HuH-7 (cell line): Measurements from ENCODE around the gene TBC1D16.

ENCODE experiments used
- DNase-seq: peaks from one replicate; pipeline ENCODE4 v3.0.0; 2011; ENCODE audit warnings: low spot score

TBC1D16 gene

DNA sequence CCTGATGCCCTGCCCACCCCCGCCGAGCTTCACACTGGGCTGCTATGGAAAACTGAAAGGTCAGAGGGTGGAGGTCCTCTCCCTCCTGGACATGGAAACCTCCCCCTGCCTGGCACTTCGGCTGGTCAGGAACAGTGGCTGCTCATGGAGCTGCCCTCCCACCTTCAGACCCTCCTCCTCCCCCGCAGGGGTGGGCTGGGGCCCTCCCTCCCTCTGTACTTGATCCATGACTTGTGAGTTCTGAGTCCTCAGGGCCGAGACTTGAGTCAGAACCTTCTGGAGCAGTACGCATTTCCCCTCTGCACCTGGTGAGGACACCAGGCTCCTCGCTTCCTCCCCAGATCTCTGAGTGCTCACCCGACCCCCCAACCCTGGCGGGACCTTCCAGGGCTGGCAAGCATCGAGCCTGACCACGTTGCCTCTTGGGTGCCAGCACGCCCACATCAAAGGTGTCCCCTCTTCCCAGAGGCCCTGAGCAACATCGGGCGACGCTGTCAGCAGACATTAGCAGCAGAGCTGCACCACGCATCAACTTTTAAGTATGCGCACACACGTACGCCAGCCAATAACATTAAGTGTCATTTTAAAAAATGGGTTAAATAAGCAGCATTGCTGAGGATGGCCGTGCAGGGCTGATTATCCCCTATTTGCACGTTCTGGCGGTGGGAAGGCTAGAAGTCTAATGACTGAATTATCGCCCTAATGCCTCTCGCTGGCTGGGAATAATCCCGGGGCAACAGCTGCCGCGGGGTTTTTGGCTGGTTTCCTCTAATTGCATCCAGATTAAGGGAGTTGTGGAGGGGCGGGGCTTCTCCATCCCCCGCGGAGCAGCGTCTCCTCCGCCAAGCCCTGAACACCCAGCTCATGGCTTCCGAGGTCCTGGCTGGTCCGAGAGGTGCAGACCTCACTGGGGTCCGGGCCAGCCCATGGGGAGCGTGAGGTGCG is 98.0 kb downstream of the TBC1D16 start:
- DNase-seq, result no peak

DNA sequence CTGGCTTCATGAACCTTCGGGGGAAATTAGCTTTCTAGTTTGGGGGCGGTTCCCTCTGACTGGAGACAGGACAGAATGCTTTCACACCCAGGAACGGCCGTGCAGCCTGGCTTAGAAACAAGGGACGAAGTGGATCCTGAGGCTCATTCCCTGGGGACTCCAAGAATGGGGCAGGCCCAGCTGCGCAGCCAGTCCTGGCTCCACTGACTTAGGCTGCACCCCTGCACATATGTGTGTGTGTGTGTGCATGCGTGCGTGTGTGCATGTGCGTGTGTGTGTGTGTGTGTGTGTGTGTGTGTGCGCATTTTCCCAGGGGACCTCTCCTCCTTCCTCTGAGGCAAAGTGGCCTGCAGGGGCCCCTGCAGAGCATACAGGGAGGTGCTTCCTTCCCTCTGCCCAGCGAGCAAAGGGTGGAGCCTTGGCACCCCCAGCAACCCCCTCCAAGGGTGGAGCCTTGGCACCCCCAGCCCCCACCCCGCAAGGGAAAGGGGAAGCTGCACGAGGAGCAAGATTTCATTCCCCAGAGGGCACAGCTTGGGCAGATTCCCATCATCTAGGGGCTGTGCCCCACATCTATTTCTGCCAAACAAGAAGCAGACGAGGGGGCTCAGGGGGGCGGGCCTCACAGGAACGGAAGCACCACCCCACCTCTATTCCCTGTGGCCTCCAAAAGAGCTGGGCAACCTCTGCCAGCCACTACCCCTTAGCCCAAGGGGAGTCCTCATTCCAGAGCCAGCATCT is 98.9 kb downstream of the TBC1D16 start:
- DNase-seq, result no peak

DNA sequence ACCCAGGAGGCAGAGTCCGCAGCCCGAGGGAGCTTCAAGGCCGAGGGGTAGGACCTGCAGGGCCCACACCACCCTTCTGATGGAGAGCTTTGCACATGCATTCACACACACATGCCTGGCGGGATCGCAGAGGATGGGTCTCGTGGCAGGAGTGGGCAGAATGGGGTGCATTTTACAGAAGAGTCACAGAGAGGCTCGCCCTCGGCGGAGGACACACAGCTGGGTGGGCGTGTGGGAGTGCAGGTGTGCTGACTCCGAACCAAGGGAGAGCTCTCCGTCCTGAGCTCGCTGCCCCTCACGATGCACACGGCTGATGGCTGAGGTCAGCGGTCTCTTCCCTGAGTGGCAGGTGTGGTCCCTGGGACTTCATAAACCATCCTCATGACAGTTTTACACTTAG is 99.6 kb downstream of the TBC1D16 start:
- DNase-seq, result no peak

DNA sequence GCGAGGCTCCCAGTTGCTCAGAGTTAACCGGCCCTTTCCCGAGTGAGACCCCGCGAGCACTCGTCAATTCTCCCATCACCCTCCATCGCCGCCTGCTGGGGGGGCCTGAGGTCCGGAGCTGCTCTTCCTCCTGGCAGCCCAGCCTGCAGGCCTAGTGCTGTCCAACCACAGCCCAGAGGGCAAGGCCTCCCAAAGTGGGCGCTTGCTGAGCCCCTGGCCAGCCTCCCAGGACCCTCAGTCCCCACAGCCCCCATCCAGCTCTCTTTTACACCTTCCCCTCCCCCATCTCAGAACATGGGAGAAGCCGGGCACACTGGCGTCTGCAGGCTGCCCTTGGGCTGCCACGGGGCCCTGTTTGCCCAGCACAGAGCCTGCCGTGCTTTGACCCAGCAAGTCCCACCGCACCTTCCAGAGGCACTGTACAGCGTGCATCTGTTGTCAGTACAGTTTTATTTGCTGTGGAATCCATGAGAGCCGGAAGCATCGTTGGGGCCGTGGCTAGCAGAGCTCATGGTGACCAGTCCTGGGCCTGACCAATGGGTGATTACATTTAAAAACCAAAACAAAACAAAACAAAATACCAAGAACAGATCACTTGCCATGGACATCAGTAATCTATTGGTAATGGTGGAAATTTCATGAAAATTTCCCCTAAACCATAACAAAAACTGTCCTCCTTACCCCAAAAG is 100.3 kb downstream of the TBC1D16 start:
- DNase-seq, result no peak

DNA sequence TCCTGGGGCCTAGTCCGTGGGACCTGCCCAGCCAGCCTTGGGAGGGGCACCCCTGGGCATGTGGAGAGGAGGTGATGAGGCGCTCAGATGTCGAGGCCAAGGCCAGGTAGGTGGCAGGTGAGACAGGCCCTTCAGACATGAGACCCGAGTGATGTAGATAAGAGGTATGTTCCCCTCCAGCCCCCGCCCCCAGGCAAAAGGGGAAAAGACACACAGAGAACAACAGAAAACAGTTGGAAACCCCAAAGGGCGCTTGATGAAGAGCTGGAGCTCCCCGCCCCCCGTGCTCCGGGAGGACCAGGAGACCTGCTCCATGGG is 101.1 kb downstream of the TBC1D16 start:
- no peak for DNase-seq

DNA sequence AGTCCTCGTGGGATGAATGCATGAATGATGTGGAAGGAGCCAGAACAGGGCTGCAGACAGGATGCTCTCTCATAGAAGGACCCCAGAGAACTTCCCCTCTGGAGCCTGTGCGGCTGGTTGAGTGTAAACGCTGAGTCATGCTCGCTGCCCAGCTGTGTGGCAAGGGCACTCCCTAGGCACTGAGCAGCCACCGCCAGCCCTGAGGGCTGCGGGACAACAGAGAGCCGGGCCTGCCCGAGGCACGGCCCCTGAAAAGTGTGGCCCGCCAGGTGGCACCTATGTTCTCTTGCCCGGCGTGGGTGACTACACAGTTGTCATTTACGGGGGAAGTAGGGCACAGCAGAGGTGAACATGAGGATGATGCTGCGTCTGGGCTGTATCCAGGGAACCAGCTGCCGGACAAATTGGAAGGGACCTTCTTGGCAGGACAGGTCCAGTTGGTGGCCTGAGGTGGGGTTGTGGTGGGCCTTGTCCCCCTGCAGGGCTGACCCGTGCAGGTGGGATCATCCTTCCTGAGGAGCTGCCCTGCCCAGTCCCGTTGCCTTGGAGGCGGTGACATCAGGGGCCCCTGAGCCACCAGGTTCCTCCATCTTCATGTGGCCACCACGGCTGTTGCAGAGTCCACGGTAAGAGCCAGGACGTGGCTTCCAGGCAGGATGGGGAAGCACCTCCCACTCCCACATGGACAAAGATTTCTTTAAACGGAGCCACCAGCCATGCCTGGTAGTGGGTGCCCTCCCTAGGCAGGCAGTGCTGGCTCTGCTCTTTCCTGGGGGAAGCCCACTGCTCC is 101.6 kb downstream of the TBC1D16 start:
- DNase-seq, result no peak

DNA sequence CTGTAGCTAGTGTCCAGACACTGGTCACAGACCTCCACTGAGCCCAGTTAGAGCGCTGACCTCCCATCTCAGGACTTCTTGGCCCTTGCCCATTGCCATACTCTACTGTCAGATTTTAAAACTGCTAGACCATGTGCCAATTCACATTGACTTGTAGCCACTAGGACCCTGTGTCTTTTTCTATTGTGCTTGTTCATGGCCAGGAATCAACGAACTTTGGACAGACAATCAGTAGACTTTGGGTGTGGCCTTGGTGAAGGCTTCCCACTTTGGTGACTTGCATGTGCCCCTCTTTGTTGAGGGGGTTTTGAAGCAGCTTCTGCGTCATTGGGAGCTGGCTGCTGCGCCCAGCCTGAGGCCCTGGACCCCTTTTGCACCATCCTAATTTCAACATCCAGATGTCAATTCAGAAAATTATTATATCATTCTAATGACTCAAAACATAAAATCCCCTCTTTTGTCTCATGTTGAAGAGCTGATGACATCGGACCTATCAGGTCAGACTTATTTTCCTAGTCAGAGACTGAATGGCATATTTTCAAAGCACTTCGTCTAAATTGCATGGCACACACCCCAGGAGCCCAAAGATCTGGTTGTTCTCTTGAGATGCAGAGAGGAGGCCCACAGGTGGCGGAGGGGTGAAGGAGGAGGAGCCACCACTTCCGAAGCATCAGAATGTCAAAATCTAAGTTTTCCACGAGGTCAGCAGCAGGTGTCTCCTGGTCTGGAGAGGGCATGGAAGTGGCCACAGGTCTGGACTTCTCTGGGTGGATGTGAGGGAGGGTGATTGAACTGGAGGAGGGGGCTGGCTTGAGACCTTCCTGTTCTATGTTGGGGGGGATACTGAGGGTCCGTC is 103.0 kb downstream of the TBC1D16 start:
- DNase-seq, result no peak

DNA sequence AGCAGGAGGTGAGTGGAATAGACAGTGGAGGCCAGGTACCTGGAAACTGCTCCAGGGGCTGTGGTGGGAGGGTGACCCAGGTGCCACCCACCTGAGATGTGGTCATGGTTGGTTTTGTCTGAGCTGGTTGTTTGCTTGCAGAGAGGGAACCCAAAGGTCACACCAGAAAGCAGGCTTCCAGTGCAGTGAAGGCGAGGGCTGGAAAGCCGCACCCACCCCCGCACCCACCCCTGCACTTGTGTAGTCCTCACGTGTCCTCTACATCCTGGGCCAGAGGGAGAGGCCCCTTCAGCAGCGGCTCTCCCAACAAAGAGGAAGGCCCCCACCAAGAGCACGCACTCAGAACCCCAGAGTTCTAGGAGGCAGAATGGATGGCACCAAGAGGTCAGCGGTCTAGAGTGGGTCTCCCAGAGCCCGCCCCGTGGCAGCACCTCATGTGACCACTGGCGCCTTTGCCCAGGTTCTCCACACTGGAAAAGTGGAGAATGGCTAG is 103.8 kb downstream of the TBC1D16 start:
- DNase-seq, result peak; percentile 90

DNA sequence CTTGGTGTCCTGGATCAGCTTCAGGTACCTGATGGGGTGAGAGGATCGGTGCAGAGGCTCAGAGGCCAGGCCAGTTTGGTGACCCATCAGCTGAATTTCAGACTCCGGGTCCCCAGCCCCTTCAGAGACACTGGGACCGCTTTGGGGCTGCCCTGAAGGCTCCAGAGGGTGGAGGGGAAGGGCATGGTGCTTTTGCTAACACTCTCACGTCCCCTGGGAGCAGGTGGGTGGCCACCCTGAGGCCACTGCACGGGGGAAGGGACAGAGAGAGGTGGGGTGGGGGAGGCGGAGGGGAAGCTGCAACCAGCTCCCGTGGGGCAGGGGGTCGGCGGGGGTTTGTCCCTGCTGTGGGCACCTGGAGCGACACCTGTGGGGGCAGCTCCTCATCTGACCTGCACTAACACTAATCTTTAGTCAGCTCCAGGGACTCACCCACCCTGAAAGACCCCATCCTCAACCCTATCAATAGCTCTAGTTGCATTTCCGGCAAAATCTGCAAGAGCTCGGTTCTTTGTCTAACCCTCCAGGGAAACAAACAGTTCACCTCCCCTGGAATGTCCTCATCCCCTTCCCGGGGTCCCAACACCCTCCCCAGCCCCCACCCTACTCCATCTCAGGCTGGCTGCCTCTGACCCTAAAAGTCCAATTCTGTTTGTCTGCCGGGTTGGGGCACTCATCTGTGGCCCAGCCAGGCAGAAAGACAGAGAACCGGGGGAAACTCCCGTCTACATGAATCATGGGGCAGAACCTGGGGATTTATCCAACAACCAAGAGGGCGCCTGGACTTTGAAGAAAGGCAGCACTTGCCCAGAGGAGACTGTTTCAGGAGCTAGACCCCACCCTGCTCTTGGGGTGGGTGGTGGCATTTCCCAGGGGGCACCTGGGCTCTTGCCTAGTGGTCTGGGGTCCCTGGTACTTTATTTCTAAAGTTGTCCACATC is 104.5 kb downstream of the TBC1D16 start:
- DNase-seq, result no peak

DNA sequence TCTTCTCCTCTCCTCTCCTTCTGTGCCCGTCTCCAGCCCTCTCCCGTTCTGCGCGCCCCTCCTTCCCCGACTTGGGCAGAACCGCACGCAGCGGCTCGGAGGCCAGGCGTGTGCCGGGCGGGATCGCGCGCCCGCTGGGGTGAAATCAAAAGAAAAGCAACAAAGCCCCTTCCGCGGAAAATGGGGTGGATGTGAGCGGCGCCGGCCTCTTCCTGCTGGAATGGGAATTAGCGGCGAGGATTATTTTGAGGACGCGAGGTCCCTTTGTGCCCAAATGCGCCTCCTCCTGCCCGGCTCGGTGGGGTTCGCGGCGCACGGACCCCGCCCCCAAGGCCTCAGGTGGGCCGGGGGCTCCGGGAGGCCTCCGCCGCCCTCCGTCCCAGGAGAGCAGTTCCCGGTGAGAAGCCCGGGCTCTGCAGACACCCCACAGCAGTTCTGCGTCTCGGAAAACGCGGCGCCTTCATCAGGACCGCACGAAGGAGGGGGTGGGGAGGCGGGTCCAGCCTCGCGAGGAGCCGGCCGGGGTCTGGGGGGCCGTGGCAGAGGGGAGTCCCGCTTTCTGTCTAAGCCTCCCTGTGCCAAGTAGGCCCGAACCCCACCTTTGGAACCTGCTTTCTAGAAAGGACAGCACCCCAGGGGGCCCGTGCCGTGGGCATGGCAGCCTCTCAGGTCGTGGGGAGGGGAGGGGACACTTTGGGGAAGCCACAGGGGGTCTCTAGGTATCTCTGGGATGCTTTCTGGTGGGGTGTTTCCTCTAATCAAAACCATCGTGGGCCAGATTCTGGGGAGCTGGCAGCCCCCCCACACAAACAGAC is 105.4 kb downstream of the TBC1D16 start:
- no peak for DNase-seq

DNA sequence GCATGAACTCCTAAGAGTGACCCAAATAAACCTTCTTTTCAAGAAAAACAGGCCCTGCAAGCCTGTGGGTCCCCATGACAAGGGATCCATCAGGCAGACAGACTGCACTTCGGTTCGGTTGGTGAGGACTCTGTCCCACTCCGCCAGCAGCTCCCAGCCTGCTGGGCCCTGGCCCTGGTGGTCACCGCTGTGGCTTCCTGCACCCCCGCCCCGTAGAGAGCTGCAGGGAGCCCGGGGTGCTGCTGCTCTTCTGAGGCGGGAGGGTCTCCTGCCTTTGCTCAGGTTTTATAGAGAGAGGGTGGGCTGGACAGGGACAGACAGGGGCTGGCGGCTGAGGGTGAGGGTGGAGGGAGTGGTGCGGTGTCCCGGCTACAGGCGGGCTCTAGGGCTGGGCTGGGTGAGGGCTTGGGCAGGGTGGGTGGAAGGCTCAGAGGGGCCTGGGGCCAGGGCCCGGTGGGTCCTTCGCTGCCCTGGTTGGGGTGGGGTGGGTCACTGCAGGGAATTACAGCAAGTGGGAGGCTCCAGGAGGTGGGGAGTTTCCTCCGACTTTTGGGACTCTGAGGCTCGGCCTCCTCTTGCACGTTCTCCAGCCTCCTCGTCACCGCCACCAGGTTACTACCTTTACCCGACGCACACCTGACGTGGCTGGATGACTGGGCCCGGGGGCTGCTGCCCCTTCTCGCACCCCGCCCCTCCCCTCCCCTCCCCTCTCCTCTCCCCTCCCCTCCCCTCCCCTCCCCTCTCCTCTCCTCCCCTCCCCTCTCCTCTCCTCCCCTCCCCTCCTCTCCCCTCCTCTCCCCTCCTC is 106.2 kb downstream of the TBC1D16 start:
- no peak for DNase-seq

DNA sequence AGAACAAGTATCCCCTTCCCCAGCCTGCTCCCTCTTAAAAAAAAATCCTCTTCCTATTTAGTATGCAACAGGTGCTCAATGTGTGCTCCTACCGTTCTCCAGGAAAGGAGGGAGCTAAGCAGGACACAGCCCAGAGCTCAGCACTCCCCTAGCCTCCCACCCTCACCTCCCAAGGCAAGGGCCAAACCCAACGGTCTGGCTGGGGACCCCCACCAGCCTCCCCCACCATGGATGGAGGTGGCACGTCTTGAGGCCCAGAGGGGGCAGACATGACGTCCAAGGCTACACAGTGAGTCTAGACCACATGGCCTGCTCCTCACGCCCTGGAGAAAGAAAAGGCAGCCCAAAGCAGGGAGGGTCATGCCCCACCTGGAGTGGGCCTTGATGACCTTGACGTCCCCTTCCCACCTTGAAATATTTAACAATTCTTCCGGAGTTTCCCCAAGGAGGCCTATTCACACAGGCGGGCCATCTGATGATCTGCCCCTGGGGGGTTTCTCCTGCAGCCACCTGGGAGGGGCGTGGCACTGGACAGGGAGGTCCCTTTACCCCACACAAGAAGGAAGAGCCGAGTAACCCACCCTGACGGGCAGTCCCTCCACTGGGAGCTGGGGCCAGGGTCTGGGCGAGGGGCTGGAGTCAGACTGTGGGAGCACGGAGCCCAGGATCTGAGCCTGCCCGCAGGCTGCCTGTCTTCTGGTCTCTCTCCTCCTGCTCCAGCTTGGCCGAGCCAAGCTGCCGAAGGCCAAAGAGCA is 107.0 kb downstream of the TBC1D16 start:
- DNase-seq, result no peak

DNA sequence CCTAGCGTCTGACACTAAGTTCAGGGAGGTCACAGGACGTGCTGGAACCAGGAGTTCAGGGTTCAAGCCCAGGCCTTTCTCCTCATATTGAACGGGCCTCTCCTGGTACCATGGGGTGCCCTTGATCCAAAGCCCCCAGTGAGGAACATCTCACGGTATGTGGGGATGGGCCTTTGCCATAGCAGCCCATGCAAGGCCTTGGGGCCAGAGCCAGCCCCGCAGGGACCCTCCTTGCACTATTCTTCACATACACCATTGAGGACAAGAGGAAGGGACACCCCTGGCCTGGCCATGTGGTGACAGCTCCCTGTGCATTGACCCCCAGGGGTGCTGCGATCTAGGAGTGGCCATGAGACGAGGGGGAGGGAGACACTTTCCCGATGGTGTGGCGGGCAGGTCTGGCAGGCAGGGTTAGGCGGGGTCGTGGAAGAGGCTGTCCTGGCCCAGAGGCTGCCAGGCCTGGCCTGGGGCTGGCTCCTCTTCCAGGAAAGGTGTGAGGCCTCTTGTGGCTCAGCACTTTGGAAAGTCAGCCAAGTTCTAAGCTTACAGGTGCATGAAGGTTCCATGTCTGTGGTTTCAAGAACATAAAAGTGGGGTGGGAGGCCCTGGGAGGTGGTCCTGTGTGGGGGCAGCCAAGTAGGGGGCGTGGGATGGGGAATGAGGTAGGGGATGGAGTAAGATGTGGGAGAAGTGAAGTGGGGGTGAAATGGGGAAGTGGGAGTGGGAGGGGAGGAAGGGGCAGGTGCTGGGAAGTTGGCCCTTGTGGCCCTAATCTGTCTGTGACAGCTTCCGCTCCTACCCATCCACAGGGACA is 107.8 kb downstream of the TBC1D16 start:
- no peak for DNase-seq

DNA sequence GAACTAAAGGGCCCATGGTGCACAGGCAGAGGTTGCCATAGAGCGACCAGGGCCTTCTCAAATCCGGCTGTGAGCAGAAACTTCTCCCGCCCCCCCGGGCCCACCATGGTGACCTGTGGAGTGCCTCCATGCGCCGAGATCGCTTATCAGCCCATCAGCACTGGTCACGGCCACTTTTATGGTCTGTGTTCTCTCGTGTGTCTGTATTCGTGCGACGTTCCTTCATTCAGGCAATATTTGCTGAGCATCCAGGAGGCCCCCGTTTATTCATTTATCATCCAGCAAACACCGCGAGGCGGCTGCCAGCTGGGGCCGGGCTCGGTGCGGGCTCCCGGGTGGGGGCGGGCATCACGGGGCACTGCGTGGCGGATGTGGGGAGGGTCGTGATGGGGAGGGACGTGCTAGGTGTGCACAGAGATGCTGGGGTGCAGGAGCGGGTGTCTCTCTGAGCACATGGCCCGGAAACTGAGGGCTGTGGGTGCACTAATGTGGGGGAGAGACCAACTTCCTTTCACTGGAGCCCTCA is 108.5 kb downstream of the TBC1D16 start:
- no peak for DNase-seq

DNA sequence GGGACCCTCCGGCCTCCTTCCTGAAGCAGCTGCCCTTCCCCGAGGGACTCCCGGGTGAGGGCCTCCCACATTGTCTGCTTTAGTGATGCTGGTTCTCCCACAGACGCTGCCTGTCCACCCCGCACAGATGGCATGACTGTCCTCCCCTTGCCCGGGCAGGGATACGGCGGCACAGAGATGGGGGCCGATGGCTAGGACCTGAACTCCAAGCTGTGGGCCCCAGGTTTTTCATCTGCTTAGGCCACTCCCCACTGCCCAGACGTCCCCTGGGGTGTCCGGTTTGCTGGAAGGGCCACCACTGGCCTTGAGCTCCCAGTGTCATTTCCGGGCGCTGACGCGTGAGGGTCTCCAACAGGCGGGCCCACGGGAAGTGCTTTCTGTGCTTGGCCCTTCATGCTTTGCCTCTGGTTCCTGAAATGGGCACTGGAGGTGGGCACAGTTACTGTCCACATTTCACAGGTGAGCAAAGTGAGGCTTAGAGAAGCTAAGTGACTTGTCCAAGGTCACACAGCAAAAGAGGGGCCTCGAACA is 109.0 kb downstream of the TBC1D16 start:
- DNase-seq, result no peak

DNA sequence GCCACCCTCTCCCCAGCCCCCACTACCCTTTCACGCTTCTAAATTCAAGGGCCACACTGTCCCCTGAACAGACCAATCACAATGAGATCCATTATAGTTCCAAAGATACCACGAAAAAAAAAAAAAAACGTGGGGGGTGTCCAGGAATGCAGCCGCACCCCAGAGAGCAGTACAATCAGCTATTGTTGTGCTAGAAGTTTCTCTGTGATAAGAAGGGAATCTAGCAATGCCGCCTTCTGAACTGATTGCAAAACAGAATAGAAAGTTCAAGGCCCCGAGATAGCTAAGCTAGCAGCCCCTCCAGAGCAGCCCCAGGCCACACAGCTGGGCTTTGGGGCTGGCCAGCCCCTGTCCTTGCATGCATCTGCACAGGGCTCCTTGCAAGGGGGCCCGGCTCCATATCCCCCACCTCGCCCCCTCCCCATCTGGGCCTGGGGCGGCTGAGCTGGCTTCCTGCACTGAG is 109.5 kb downstream of the TBC1D16 start:
- peak; percentile 80 for DNase-seq
